WI38 (cell line): ENCODE data around the gene CLTRN.

Experiments used
- H3K4me3 ChIP-seq: 2 replicates; pipeline ENCODE4 v1.5.1; 2011; ENCODE audit warnings: low read depth, mild to moderate bottlenecking, control low read depth, low read length
- CTCF ChIP-seq: IDR thresholded peaks from 2 replicates; pipeline ENCODE4 v1.5.1; 2012; ENCODE audit warnings: low read depth, mild to moderate bottlenecking, control low read depth, low read length

Gene CLTRN

DNA sequence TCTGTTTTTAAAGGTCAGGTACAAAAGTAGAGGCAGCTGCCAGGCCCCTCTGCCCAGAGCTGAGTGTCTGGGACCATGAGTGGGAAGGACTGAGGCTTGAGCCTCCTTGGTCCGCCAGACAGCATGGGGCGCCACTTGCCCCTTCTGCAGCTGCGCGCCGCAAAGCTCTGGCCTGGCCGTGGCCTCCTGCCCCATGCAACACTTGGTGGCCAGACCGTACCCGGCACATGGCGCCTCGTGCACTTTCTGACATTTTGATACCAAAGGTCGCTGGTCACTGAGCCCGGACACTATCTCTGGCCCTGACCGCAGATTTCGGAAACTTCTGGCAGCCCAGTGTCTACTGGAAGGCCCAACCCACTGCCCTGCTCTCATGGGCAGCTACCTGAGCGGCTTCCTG, 18.6 kb downstream of the CLTRN start:
- TF ChIP-seq CTCF, result no peak
- H3K4me3 ChIP-seq, result no peak overlapping the region

- TF ChIP-seq CTCF, result no peak
- H3K4me3 ChIP-seq, result no peak overlapping the region
Measured at GRCh38 chrX:15645266-15645665, 19.3 kb downstream of the CLTRN start.

DNA sequence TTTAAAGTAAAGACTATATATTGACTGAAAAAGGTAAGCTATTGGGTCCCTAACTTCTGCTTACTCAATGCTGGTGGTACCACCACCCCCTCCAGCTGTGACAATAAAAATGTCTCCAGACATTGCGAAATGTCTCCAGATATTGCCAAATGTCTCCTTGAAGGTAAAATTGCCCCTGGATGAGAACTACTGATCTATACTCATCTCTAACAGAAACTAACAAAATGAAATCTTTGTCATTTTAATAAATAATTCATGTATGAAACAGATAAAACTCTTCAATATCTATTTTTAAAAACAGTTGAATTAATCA, 20.1 kb downstream of the CLTRN start:
- no peak for TF ChIP-seq CTCF
- no peak overlapping the region for H3K4me3 ChIP-seq

DNA sequence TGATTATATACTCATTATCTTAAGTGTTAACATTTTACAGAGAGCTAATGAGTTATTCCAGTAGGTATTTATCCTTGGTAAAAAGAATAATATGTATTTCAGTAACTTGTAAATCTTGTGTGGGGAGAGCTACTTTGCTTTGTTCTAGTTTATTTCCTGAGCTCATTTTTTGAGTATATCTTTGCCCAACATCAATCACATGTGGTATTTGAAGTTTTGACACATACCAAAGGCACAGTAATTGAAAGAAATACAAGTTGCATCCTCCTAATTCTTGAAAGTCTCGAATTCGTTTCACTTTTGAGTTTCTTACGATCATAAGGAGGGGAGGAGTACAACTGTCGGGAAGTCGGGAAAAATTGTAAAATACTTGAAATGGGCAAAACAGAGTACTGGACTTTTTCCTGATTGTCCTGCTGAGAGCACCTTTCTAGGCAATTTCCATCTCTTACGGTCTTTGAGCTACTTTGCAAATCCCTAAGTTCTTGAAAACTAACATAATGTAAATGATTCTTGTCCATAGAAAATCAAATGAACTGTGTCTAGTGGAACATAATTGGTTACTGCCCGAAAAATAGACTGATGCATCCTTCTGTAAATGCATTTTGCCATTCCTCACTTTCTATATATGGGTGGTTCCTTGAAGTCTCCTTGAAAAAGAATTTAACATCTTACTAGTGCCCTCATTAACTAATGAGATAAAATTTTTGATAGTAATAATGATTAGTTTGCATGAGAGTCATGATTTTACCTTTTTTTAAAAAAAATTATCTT, 20.6 kb downstream of the CLTRN start:
- H3K4me3 ChIP-seq, result no peak overlapping the region
- TF ChIP-seq CTCF, result no peak

DNA sequence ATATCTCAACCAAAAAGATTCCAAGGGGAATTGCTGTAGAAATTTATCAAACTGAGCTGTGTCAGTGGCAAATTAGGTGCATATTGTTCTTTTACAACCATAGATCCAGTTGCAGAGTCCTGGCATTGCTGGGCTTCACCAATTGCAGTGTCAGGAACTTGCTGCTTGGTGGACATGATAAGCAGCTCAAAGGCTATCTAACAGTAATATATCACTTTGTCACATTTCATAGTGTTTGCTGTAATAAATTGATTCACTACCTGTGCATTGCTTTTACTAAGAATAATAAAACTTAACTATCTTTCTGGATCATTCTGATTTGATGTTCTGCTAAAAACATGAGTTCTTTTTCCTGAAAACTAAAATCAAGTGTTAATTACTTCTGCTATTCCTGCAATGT, 33.0 kb downstream of the CLTRN start:
- TF ChIP-seq CTCF, result no peak
- no peak overlapping the region for H3K4me3 ChIP-seq

- no peak overlapping the region for H3K4me3 ChIP-seq
- no peak for TF ChIP-seq CTCF
Measured at GRCh38 chrX:15623054-15623453, 41.6 kb downstream of the CLTRN start.

- TF ChIP-seq CTCF, result no peak
- H3K4me3 ChIP-seq, result no peak overlapping the region
Measured at GRCh38 chrX:15619053-15619755, 45.4 kb downstream of the CLTRN start.
